ENCODE data around the gene GNAT3. TPM values are rescaled to one million over a fixed set of nuclear protein-coding genes. Genes with fewer than 3 reads are reported as not detected.

The GNAT3 gene
- total and polyA plus RNA-seq, 2 donors (not counting 3 experiments of a cell fraction or from before 2014, with no cell fraction given) = not detected

DNA sequence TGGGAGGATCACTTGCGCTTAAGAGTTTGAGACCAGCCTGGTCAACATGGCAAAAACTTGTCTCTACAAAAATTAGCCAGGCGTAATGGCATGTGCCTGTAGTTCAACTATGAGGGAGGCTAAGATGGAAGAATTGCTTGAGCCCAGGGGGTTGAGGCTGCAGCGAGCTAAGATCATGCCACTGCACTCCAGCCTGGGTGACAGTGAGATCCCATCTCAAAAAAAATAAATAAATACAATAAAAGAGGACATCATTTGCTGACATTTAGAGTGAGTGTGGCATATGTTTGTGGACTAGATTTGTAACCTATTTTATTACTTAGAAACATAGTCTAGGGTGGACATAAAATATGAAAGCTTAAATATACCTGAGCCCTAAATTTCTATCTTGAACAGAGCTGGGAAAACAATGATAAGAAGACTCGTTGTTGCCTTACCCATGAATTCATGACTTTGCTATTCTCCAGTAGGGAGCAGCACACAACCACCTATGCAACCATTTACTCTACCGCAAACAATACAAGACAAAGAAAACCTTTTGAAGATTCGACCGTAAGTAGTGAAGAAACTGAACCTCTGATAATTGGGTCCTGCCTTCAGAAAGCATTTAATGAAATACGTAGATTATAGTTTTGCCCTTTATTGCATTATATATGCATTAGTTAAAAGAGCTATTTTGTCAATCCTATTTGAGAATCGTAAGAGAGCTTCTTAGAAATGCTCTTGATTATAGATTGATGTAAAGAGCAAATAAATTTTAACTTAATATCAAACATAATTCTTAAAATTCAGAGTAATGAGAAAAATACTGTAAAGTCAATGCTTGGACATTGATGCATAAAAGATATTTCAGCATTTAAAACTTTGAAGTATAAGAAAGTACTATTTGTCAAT, 83.5 kb downstream of the GNAT3 start:
- TF ChIP-seq POLR2AphosphoS5 (IDR thresholded peaks at IDR 0.05; ENCODE audit: insufficient read depth, low read depth, low read length) = no peak
- TF ChIP-seq, protein P1, sequence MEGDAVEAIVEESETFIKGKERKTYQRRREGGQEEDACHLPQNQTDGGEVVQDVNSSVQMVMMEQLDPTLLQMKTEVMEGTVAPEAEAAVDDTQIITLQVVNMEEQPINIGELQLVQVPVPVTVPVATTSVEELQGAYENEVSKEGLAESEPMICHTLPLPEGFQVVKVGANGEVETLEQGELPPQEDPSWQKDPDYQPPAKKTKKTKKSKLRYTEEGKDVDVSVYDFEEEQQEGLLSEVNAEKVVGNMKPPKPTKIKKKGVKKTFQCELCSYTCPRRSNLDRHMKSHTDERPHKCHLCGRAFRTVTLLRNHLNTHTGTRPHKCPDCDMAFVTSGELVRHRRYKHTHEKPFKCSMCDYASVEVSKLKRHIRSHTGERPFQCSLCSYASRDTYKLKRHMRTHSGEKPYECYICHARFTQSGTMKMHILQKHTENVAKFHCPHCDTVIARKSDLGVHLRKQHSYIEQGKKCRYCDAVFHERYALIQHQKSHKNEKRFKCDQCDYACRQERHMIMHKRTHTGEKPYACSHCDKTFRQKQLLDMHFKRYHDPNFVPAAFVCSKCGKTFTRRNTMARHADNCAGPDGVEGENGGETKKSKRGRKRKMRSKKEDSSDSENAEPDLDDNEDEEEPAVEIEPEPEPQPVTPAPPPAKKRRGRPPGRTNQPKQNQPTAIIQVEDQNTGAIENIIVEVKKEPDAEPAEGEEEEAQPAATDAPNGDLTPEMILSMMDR (IDR thresholded peaks at IDR 0.05; ENCODE audit: extremely low read depth in 1 of 2, insufficient read depth in 1 of 2, low read depth in 1 of 2, low read length in 2 of 2) = peak; percentile 16 to 32
- Histone ChIP-seq H3K27ac (ENCODE audit: insufficient read depth, low read depth, low read length) (no peak overlapping the region), H3K27me3 (ENCODE audit: control insufficient read depth in 2 of 2, insufficient read depth in 2 of 2, low read length in 2 of 2) (no peaks in the 10 kb centered on the region), H3K4me3 (replicated peaks in 1 of 3; ENCODE audit: insufficient read depth in 1 of 3, low read depth in 1 of 3, low read length in 3 of 3) (no peak overlapping the region), H3K4me1 (ENCODE audit: control insufficient read depth, extremely low read depth, insufficient read depth, low read length) (no peaks in the 10 kb centered on the region), H4K20me1 (replicated peaks; ENCODE audit: control insufficient read depth, extremely low read depth, insufficient read depth, low read length) (no peaks in the 10 kb centered on the region), H2AFZ (ENCODE audit: low read depth, low read length) (no peak overlapping the region), H3K79me2 (ENCODE audit: control insufficient read depth, insufficient read depth, low read length) (no peaks in the 10 kb centered on the region), H3K36me3 (ENCODE audit: control insufficient read depth in 2 of 2, extremely low read depth in 1 of 2, insufficient read depth in 2 of 2, low read length in 2 of 2) (no peaks in the 10 kb centered on the region), H3K9me3 (replicated peaks; ENCODE audit: control insufficient read depth, insufficient read depth, low read length) (no peaks in the 10 kb centered on the region), H3K4me2 (ENCODE audit: insufficient read depth, low read length) (no peak overlapping the region), H3K9me1 (replicated peaks; ENCODE audit: control insufficient read depth, extremely low read depth, insufficient read depth, low read length) (no peaks in the 10 kb centered on the region), H3K9ac (replicated peaks; ENCODE audit: extremely low read depth, insufficient read depth, low read length) (no peak overlapping the region)
- FAIRE-seq = peak; percentile 33
- intact Hi-C loops (cut with micrococcal nuclease) (loop anchor here (1.0 to 2.0 kb wide), 3 partner anchors 24 to 253 kb away; no protein-coding TSS in a partner anchor), dilution Hi-C loops (cut with MboI; ENCODE audit: extremely low pct_ligation_motif_present, low sequenced_read_pairs) (no loop called here)
- ChIA-PET POLR2A (no interaction called here), CTCF (interaction anchor here (0.6 to 3.8 kb wide), 30 partner anchors 8 to 1042 kb away, joined by 3 to 50 read pairs (median 6); partner anchors contain the start of gene GNAI1)
- BruUV-seq (replicated peaks) = no TSS peak
- DNase-seq (ENCODE audit: low read depth, low spot score) = peak; percentile 63

DNA sequence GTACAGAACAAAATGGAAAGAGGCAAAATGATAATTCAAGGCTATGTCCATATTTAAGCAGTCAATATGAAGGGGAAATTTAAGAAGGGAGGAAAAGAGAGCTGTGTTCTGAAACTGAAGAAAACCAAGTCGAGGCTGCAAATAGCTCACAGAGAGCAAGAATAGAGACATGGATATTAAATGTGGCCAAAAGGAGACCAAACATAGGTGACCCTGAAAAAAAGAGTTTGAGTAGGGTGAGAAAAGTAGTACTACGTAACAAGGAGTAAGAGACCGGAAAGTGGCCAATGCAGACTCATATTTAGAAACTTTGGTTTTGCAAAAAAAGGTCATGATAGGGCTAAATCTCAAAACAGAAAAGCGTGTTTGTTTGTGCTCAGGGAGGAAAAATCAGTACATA, 84.6 kb downstream of the GNAT3 start:
- POLR2A ChIA-PET = no interaction called here
- H3K9me3 ChIP-seq (replicated peaks; ENCODE audit: control insufficient read depth, insufficient read depth, low read length) = no peaks in the 10 kb centered on the region
- H3K27ac ChIP-seq (ENCODE audit: insufficient read depth, low read depth, low read length) = no peak overlapping the region
- TF ChIP-seq, protein P1 (IDR thresholded peaks at IDR 0.05; ENCODE audit: extremely low read depth in 1 of 2, insufficient read depth in 1 of 2, low read depth in 1 of 2, low read length in 2 of 2) = no peak
- no peak for TF ChIP-seq FOS (IDR thresholded peaks at IDR 0.05; ENCODE audit: borderline replicate concordance, insufficient read depth, low read length)
- no peak overlapping the region for H3K9ac ChIP-seq (replicated peaks; ENCODE audit: extremely low read depth, insufficient read depth, low read length)
- H2AFZ ChIP-seq (ENCODE audit: low read depth, low read length) = no peak overlapping the region
- H3K4me3 ChIP-seq (replicated peaks in 1 of 3; ENCODE audit: insufficient read depth in 1 of 3, low read depth in 1 of 3, low read length in 3 of 3) = no peak overlapping the region
- H3K27me3 ChIP-seq (ENCODE audit: control insufficient read depth in 2 of 2, insufficient read depth in 2 of 2, low read length in 2 of 2) = no peaks in the 10 kb centered on the region
- DNase-seq (ENCODE audit: low read depth, low spot score) (no peak), FAIRE-seq (no peak)
- CTCF ChIA-PET = interaction anchor here (0.6 to 3.8 kb wide), 13 partner anchors 10 to 1043 kb away, joined by 3 to 50 read pairs (median 7); partner anchors contain the start of gene GNAI1
- intact Hi-C loops (cut with micrococcal nuclease) (no loop called here), dilution Hi-C loops (cut with MboI; ENCODE audit: extremely low pct_ligation_motif_present, low sequenced_read_pairs) (no loop called here)
- H4K20me1 ChIP-seq (replicated peaks; ENCODE audit: control insufficient read depth, extremely low read depth, insufficient read depth, low read length) = no peaks in the 10 kb centered on the region
- no TSS peak for BruUV-seq (replicated peaks)
- H3K9me1 ChIP-seq (replicated peaks; ENCODE audit: control insufficient read depth, extremely low read depth, insufficient read depth, low read length) = no peaks in the 10 kb centered on the region
- no peaks in the 10 kb centered on the region for H3K79me2 ChIP-seq (ENCODE audit: control insufficient read depth, insufficient read depth, low read length)
- H3K36me3 ChIP-seq (ENCODE audit: control insufficient read depth in 2 of 2, extremely low read depth in 1 of 2, insufficient read depth in 2 of 2, low read length in 2 of 2) = no peaks in the 10 kb centered on the region
- H3K4me1 ChIP-seq (ENCODE audit: control insufficient read depth, extremely low read depth, insufficient read depth, low read length) = no peaks in the 10 kb centered on the region
- no peak overlapping the region for H3K4me2 ChIP-seq (ENCODE audit: insufficient read depth, low read length)

Data from endothelial cell of umbilical vein (primary cell).